OCI-LY7 (cell line): ENCODE measurements around the gene SV2B. TPM values are rescaled to one million over a fixed set of nuclear protein-coding genes. Genes with fewer than 3 reads are reported as not detected.
A peak's percentile ranks its signal among the peaks of the same experiment; 100 is the strongest.

Experiments used
- BruUV-seq: library from RNA; stranded (reverse); fragments of 400-500 nt; replicated peaks from 2 replicates; lab custom pipeline; 2021; lab: Mats Ljungman, UMichigan
- CTCF ChIA-PET: fragments of 300-600 bp; sonication (Branson Sonifier 250); formaldehyde crosslinking; loops from one replicate; lab custom pipeline; 2022; ENCODE audit warnings: antibody characterized with exemption; ENCODE audit not compliant: unreplicated experiment; lab: Charles Lee
- POLR2A ChIA-PET: fragments of 300-600 bp; sonication (Branson Sonifier 250); formaldehyde crosslinking; loops from one replicate; lab custom pipeline; 2022; ENCODE audit warnings: antibody characterized with exemption; lab: Charles Lee
- DNase-seq: peaks from one replicate; pipeline ENCODE4 v3.0.0-alpha.2; 2015; ENCODE audit warnings: low spot score
- H2AFZ ChIP-seq: fragments of 200-600 bp; sonication (generic), shearing (Covaris generic); 2 replicates; pipeline ENCODE4 v1.6.1; 2014; ENCODE audit warnings: mild to moderate bottlenecking, antibody characterized with exemption, low read length, moderate library complexity
- H3K27ac ChIP-seq: fragments of 200-600 bp; sonication (generic); 2 replicates; pipeline ENCODE4 v1.5.1; 2014; ENCODE audit warnings: mixed run types, low read depth, mild to moderate bottlenecking, moderate library complexity, low read length, inconsistent platforms; ENCODE audit not compliant: poor library complexity, severe bottlenecking
- H3K36me3 ChIP-seq: fragments of 200-600 bp; sonication (generic); 2 replicates; pipeline ENCODE4 v1.6.1; 2014; ENCODE audit warnings: mild to moderate bottlenecking, antibody characterized with exemption, low read length, moderate library complexity, mixed read lengths; ENCODE audit not compliant: insufficient read depth
- H3K4me1 ChIP-seq: fragments of 200-600 bp; sonication (generic); 2 replicates; pipeline ENCODE4 v1.5.1; 2014; ENCODE audit warnings: mild to moderate bottlenecking, low read length; ENCODE audit not compliant: insufficient read depth, poor library complexity, severe bottlenecking
- H3K4me2 ChIP-seq: fragments of 200-600 bp; sonication (generic); 2 replicates; pipeline ENCODE4 v1.6.1; 2014; ENCODE audit warnings: mild to moderate bottlenecking, low read length
- H3K4me3 ChIP-seq: fragments of 200-600 bp; sonication (generic); 2 replicates; pipeline ENCODE4 v1.5.1; 2014; ENCODE audit warnings: mild to moderate bottlenecking, low read depth, low read length; ENCODE audit not compliant: poor library complexity, severe bottlenecking
- H3K79me2 ChIP-seq: fragments of 200-600 bp; sonication (generic); 2 replicates; pipeline ENCODE4 v1.6.1; 2016; ENCODE audit warnings: low read depth, mild to moderate bottlenecking, low read length, moderate library complexity, mixed read lengths; ENCODE audit not compliant: insufficient read depth
- H3K9me2 ChIP-seq: fragments of 200-600 bp; sonication (generic); 2 replicates; pipeline ENCODE4 v1.6.1; 2016; ENCODE audit warnings: mild to moderate bottlenecking, low read length, mixed read lengths; ENCODE audit not compliant: insufficient read depth
- H3K9me3 ChIP-seq: fragments of 200-600 bp; sonication (generic); 2 replicates; pipeline ENCODE4 v1.6.1; 2014; ENCODE audit warnings: mild to moderate bottlenecking, mixed run types, low read length, mixed read lengths
- H4K20me1 ChIP-seq: fragments of 200-600 bp; sonication (generic); 2 replicates; pipeline ENCODE4 v1.6.1; 2014; ENCODE audit warnings: mild to moderate bottlenecking, antibody characterized with exemption, low read length, moderate library complexity, mixed read lengths; ENCODE audit not compliant: insufficient read depth
- CTCF ChIP-seq: fragments of 200-600 bp; sonication (generic); conservative IDR thresholded peaks from 2 replicates; pipeline ENCODE4 v1.5.1; 2014; ENCODE audit warnings: mild to moderate bottlenecking, antibody characterized with exemption, low read length, moderate library complexity, mixed read lengths
- EZH2phosphoT487 ChIP-seq: fragments of 200-600 bp; sonication (generic); IDR thresholded peaks from 2 replicates; pipeline ENCODE4 v1.6.1; 2018; ENCODE audit warnings: low read depth, borderline replicate concordance, mild to moderate bottlenecking, mixed run types, antibody characterized with exemption, low read length, moderate library complexity, mixed read lengths
- intact Hi-C: fragments of 100-400 bp; cut with micrococcal nuclease; formaldehyde crosslinking; loops from one replicate; pipeline ENCODE4 v1.10.0; 2022; ENCODE audit not compliant: unreplicated experiment
- total RNA-seq, 2 experiments: library from RNA; depleted of rRNA in 1 of 2; stranded (reverse); fragments of >200 nt in 1 of 2; shearing (Covaris generic) in 1 of 2; gene quantifications; 2 replicates each; pipeline ENCODE4 v1.2.3, GENCODE V29; 2014 to 2022

SV2B gene
- total RNA-seq, 2 experiments from 2014 or later: 0.15 TPM; not detected in 1

- CTCF ChIA-PET: no interaction called here
- no peak for DNase-seq
- POLR2A ChIA-PET: no interaction called here
- Histone ChIP-seq H3K4me3 (no peak overlapping the region), H3K79me2 (no peaks in the 10 kb centered on the region), H4K20me1 (no peaks in the 10 kb centered on the region), H3K9me2 (no peaks in the 10 kb centered on the region), H2AFZ (no peak overlapping the region), H3K36me3 (no peaks in the 10 kb centered on the region), H3K27ac (no peak overlapping the region), H3K9me3 (no peaks in the 10 kb centered on the region), H3K4me2 (no peak overlapping the region), H3K4me1 (no peaks in the 10 kb centered on the region)
- BruUV-seq: no TSS peak
- intact Hi-C loops: no loop called here
- no peak for TF ChIP-seq EZH2phosphoT487
- no peak for TF ChIP-seq CTCF
Observed at GRCh38 chr15:91298101-91298500, 198.0 kb downstream of the SV2B start.

- no peaks in the 10 kb centered on the region for H3K9me2 ChIP-seq
- H3K4me1 ChIP-seq: no peaks in the 10 kb centered on the region
- DNase-seq: peak; percentile 66
- intact Hi-C loops: loop anchor here (2.0 to 10.0 kb wide), 2 partner anchors 552 to 780 kb away; partner anchors contain the start of gene SLCO3A1
- H3K79me2 ChIP-seq: no peaks in the 10 kb centered on the region
- no peak overlapping the region for H3K27ac ChIP-seq
- BruUV-seq: no TSS peak
- no peak overlapping the region for H3K4me3 ChIP-seq
- ChIA-PET POLR2A (interaction anchor here (0.6 kb wide), 1 partner anchor 105 kb away, joined by 5 read pairs; no protein-coding TSS in a partner anchor), CTCF (no interaction called here)
- TF ChIP-seq CTCF (peak; percentile 85), EZH2phosphoT487 (no peak)
- no peaks in the 10 kb centered on the region for H4K20me1 ChIP-seq
- no peaks in the 10 kb centered on the region for H3K36me3 ChIP-seq
- no peaks in the 10 kb centered on the region for H3K9me3 ChIP-seq
- H3K4me2 ChIP-seq: no peak overlapping the region
- H2AFZ ChIP-seq: no peak overlapping the region
Observed at GRCh38 chr15:91302588-91303439, 202.8 kb downstream of the SV2B start.

GRCh38 chr15:91304210-91304609 lies 204.2 kb downstream of the SV2B start:
- Histone ChIP-seq H3K4me2 (no peak overlapping the region), H3K9me2 (no peaks in the 10 kb centered on the region), H3K36me3 (no peaks in the 10 kb centered on the region), H4K20me1 (no peaks in the 10 kb centered on the region), H3K79me2 (no peaks in the 10 kb centered on the region), H3K27ac (no peak overlapping the region), H3K4me1 (no peaks in the 10 kb centered on the region), H3K9me3 (no peaks in the 10 kb centered on the region), H2AFZ (no peak overlapping the region), H3K4me3 (no peak overlapping the region)
- DNase-seq: no peak
- no TSS peak for BruUV-seq
- CTCF ChIA-PET: interaction anchor here (0.6 kb wide), 1 partner anchor 771 kb away, joined by 3 read pairs; no protein-coding TSS in a partner anchor
- intact Hi-C loops: loop anchor here (10.0 kb wide), 1 partner anchor 551 kb away; the partner anchor contains the start of gene SLCO3A1
- POLR2A ChIA-PET: interaction anchor here (0.6 kb wide), 1 partner anchor 50 kb away, joined by 3 read pairs; no protein-coding TSS in a partner anchor
- no peak for TF ChIP-seq EZH2phosphoT487
- no peak for TF ChIP-seq CTCF
